ENCODE data around the gene VAV3.
A peak's percentile ranks its signal among the peaks of the same experiment; 100 is the strongest.
"Not testable (repeated sequence)": the region's sequence is repeated elsewhere in the genome, so short reads cannot be mapped to it uniquely, and the experiment has no call there.

The VAV3 gene

GRCh38 chr1:107670397-107671040 is 294.5 kb downstream of the VAV3 start:
- DNase-seq = no peak

GRCh38 chr1:107669996-107670395 is 295.0 kb downstream of the VAV3 start:
- DNase-seq = no peak

GRCh38 chr1:107668762-107669161 is 296.2 kb downstream of the VAV3 start:
- DNase-seq = no peak

- no peak for DNase-seq
Measured at GRCh38 chr1:107666493-107666892, 298.5 kb downstream of the VAV3 start.

GRCh38 chr1:107664982-107665925 is 299.7 kb downstream of the VAV3 start:
- no peak for DNase-seq

GRCh38 chr1:107662971-107663370 is 302.0 kb downstream of the VAV3 start:
- no peak for DNase-seq

- no peak for DNase-seq
Measured at GRCh38 chr1:107661158-107661557, 303.8 kb downstream of the VAV3 start.

- no peak for DNase-seq
Measured at GRCh38 chr1:107659961-107660360, 305.0 kb downstream of the VAV3 start.

- DNase-seq = no peak
Measured at GRCh38 chr1:107657356-107657755, 307.6 kb downstream of the VAV3 start.

- DNase-seq = no peak
Measured at GRCh38 chr1:107653765-107654164, 311.2 kb downstream of the VAV3 start.

GRCh38 chr1:107653005-107653404 is 312.0 kb downstream of the VAV3 start:
- DNase-seq = no peak

- not testable (repeated sequence) for DNase-seq
Measured at GRCh38 chr1:107650825-107651224, 314.2 kb downstream of the VAV3 start.

- no peak for DNase-seq
Measured at GRCh38 chr1:107649023-107649422, 316.0 kb downstream of the VAV3 start.

GRCh38 chr1:107648071-107648470 is 316.9 kb downstream of the VAV3 start:
- DNase-seq = no peak

GRCh38 chr1:107647012-107647411 is 318.0 kb downstream of the VAV3 start:
- no peak for DNase-seq

- DNase-seq = no peak
Measured at GRCh38 chr1:107643766-107644165, 321.2 kb downstream of the VAV3 start.

GRCh38 chr1:107640207-107640606 is 324.8 kb downstream of the VAV3 start:
- DNase-seq = no peak

GRCh38 chr1:107637101-107637500 is 327.9 kb downstream of the VAV3 start:
- DNase-seq = no peak

GRCh38 chr1:107633596-107633995 is 331.4 kb downstream of the VAV3 start:
- DNase-seq = no peak

GRCh38 chr1:107626073-107626796 is 338.7 kb downstream of the VAV3 start:
- no peak for DNase-seq

- no peak for DNase-seq
Measured at GRCh38 chr1:107625405-107626029, 339.5 kb downstream of the VAV3 start.

GRCh38 chr1:107623431-107623830 is 341.5 kb downstream of the VAV3 start:
- no peak for DNase-seq

- peak; percentile 42 for DNase-seq
Measured at GRCh38 chr1:107622966-107623365, 342.0 kb downstream of the VAV3 start.

Data from activated CD4-positive, alpha-beta T cell treated with anti-CD3 and anti-CD28 coated beads, Interleukin-2, amount 50 U/mL, for 16 hours (primary cell).